PC-3 (cell line): ENCODE data around the gene SNX20. TPM values are rescaled to one million over a fixed set of nuclear protein-coding genes. Genes with fewer than 3 reads are reported as not detected.

Experiments
- ATAC-seq: fragments of 200-7000 bp; cut with Tn5 transposase; 2 replicates; pipeline ENCODE4 v1.9.1; 2020; ENCODE audit warnings: mild to moderate bottlenecking, moderate library complexity
- BruUV-seq: library from RNA; stranded (reverse); fragments of 400-500 nt; replicated peaks from 2 replicates; lab custom pipeline; 2021; lab: Mats Ljungman, UMichigan
- CTCF ChIA-PET: fragments of 300-600 bp; sonication (Branson Sonifier 250); formaldehyde crosslinking; loops from one replicate; lab custom pipeline; 2022; ENCODE audit warnings: antibody characterized with exemption; lab: Charles Lee
- POLR2A ChIA-PET: fragments of 300-600 bp; sonication (Branson Sonifier 250); formaldehyde crosslinking; loops from one replicate; lab custom pipeline; 2022; ENCODE audit warnings: antibody characterized with exemption; ENCODE audit not compliant: unreplicated experiment; lab: Charles Lee
- DNase-seq: peaks from one replicate; pipeline ENCODE4 v3.0.0-alpha.2; 2015
- H2AFZ ChIP-seq: fragments of 300-600 bp; sonication (generic); 2 replicates; pipeline ENCODE4 v1.6.0; 2016; ENCODE audit warnings: antibody characterized with exemption, low read length
- H3F3A ChIP-seq: fragments of 300-600 bp; sonication (generic); one replicate; pipeline ENCODE4 v1.6.0; 2017; ENCODE audit warnings: antibody characterized with exemption, low read length, control low read depth, mild to moderate bottlenecking; ENCODE audit not compliant: unreplicated experiment
- H3K27ac ChIP-seq: fragments of 300-600 bp; sonication (generic); 2 replicates; pipeline ENCODE4 v1.5.1; 2016; ENCODE audit warnings: mild to moderate bottlenecking, low read length
- H3K27me3 ChIP-seq: fragments of 300-600 bp; sonication (generic); 2 replicates; pipeline ENCODE4 v1.6.1; 2016; ENCODE audit warnings: low read length, mixed read lengths
- H3K36me3 ChIP-seq: fragments of 300-600 bp; sonication (generic); 2 replicates; pipeline ENCODE4 v1.6.1; 2016; ENCODE audit warnings: low read depth, mixed run types, low read length, mixed read lengths
- H3K4me1 ChIP-seq: fragments of 300-600 bp; sonication (generic); 2 replicates; pipeline ENCODE4 v1.5.1; 2016; ENCODE audit warnings: low read length; ENCODE audit not compliant: insufficient read depth
- H3K4me2 ChIP-seq: fragments of 300-600 bp; sonication (generic); 2 replicates; pipeline ENCODE4 v1.6.0; 2016; ENCODE audit warnings: low read length
- H3K4me3 ChIP-seq: fragments of 300-600 bp; sonication (generic); 2 replicates; pipeline ENCODE4 v1.5.1; 2016; ENCODE audit warnings: mild to moderate bottlenecking, low read length, mixed read lengths
- H3K79me2 ChIP-seq: fragments of 300-600 bp; sonication (generic); 2 replicates; pipeline ENCODE4 v1.6.1; 2017; ENCODE audit warnings: low read length, mixed read lengths
- H3K9ac ChIP-seq: fragments of 300-600 bp; sonication (generic); 2 replicates; pipeline ENCODE4 v1.6.0; 2016; ENCODE audit warnings: mild to moderate bottlenecking, low read length
- H3K9me2 ChIP-seq: fragments of 300-600 bp; sonication (generic); replicated peaks from 2 replicates; pipeline ENCODE4 v1.6.1; 2016; ENCODE audit warnings: mixed run types, low read length, mixed read lengths
- H3K9me3 ChIP-seq: fragments of 300-600 bp; sonication (generic); 2 replicates; pipeline ENCODE4 v1.6.1; 2016; ENCODE audit warnings: low read length, mixed read lengths
- H4K20me1 ChIP-seq: fragments of 300-600 bp; sonication (generic); 2 replicates; pipeline ENCODE4 v1.6.1; 2016; ENCODE audit warnings: low read length, mixed read lengths
- EZH2 ChIP-seq: fragments of 300-600 bp; sonication (generic); IDR thresholded peaks from one replicate; pipeline ENCODE4 v1.6.1; 2017; ENCODE audit warnings: antibody characterized with exemption, mild to moderate bottlenecking, low read length; ENCODE audit not compliant: unreplicated experiment
- EZH2phosphoT487 ChIP-seq: fragments of 300-600 bp; sonication (generic); IDR thresholded peaks from 2 replicates; pipeline ENCODE4 v1.6.1; 2018; ENCODE audit warnings: mild to moderate bottlenecking, antibody characterized with exemption, low read length, borderline replicate concordance
- intact Hi-C: fragments of 100-400 bp; cut with micrococcal nuclease; formaldehyde crosslinking; loops from 2 replicates; pipeline ENCODE4 v1.9.0; 2023
- total RNA-seq: library from RNA; depleted of rRNA; stranded (reverse); fragments of >200 nt; gene quantifications from 2 replicates; pipeline ENCODE4 v1.2.3, GENCODE V29; 2014
- TF ChIP-seq, protein P1 (sequence below): fragments of 300-600 bp; sonication (generic); conservative IDR thresholded peaks from 2 replicates; pipeline ENCODE4 v1.5.1; 2017; ENCODE audit warnings: antibody characterized with exemption, low read depth, mild to moderate bottlenecking, low read length

Gene SNX20
- total RNA-seq, 1 experiment from 2014 or later: not detected

DNA sequence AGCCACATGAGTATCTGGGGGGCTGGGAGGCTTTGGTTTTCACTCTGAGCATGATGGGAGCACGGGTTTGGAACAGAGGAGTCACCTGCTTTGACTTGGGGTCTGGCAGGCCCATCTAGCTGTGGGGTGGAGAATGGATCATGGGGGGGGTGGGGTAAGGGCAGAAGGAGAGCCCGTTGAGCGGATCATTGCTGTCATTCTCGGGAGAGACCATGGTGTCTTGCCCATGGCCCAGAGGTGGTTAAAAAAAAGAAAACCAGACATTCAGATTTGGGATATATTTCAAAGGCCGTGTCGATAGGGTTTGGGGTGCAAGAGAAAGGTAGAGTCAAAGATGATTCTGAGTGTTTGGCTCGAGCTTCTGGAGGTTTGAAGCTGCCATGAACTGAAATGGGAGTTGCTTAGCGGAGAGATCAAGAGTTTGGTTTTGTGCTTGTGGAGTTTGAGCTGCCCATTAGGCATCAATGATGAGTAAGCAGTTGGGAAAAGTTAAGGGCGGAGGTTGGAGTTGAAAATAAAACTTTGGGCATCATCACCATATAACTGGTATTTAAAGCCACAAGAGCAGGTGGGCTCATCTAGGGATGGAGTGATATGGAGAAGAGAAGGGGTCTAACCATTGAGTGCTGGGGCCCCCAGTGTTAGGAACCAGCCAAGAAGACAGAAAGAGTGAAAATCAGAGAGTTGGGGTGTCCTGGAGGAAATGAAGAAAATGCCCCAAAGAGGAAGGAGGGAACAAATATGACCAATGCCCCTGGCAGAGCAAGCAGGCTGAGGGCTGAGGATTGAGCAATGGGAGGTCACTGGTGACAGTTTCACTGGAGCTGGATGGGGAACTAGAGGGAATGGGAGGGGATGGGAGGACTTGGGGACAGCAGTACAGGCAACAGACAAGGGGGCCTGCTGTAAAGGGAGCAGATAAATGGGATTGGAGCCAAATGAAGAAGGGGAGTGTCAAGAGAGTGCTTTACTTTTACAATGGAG is 14.2 kb upstream of the SNX20 start:
- H3K4me3 ChIP-seq: no peak overlapping the region
- BruUV-seq: no TSS peak
- ATAC-seq: no peak
- POLR2A ChIA-PET: no interaction called here
- H3K9me2 ChIP-seq: no peaks in the 10 kb centered on the region
- no peaks in the 10 kb centered on the region for H4K20me1 ChIP-seq
- CTCF ChIA-PET: no interaction called here
- no peaks in the 10 kb centered on the region for H3K4me1 ChIP-seq
- no peak for DNase-seq
- no peak overlapping the region for H3K27ac ChIP-seq
- H3K27me3 ChIP-seq: no peaks in the 10 kb centered on the region
- no peaks in the 10 kb centered on the region for H3K9me3 ChIP-seq
- H3F3A ChIP-seq: no peaks in the 10 kb centered on the region
- H2AFZ ChIP-seq: no peak overlapping the region
- no peaks in the 10 kb centered on the region for H3K36me3 ChIP-seq
- intact Hi-C loops: no loop called here
- no peak overlapping the region for H3K4me2 ChIP-seq
- H3K9ac ChIP-seq: no peak overlapping the region
- no peaks in the 10 kb centered on the region for H3K79me2 ChIP-seq
- TF ChIP-seq EZH2: no peak
- no peak for TF ChIP-seq EZH2phosphoT487
- TF ChIP-seq, protein P1, sequence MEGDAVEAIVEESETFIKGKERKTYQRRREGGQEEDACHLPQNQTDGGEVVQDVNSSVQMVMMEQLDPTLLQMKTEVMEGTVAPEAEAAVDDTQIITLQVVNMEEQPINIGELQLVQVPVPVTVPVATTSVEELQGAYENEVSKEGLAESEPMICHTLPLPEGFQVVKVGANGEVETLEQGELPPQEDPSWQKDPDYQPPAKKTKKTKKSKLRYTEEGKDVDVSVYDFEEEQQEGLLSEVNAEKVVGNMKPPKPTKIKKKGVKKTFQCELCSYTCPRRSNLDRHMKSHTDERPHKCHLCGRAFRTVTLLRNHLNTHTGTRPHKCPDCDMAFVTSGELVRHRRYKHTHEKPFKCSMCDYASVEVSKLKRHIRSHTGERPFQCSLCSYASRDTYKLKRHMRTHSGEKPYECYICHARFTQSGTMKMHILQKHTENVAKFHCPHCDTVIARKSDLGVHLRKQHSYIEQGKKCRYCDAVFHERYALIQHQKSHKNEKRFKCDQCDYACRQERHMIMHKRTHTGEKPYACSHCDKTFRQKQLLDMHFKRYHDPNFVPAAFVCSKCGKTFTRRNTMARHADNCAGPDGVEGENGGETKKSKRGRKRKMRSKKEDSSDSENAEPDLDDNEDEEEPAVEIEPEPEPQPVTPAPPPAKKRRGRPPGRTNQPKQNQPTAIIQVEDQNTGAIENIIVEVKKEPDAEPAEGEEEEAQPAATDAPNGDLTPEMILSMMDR: no peak

DNA sequence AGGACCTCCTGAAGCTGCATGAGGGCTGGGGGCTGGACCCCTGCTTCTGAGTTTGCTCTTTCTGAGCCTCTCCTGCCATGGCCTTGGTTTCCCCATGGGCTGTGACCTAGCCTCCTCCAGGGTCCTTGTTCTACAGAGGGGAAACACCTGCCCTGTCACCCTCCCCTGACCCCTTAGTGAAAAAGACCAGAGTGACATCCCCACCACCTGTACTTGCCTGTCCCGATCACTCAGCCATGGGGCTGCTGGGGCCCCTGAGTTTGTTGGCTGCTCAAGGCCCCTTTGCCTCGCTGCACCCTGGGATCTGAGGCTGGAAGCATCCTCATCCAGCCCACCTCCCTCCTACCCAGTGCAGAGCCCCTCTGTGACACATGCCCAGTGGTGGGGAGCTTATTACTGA is 13.1 kb upstream of the SNX20 start:
- no peaks in the 10 kb centered on the region for H3K9me3 ChIP-seq
- H3K27me3 ChIP-seq: no peaks in the 10 kb centered on the region
- no peaks in the 10 kb centered on the region for H3K4me1 ChIP-seq
- no peak overlapping the region for H2AFZ ChIP-seq
- CTCF ChIA-PET: no interaction called here
- TF ChIP-seq, protein P1: no peak
- H3K4me2 ChIP-seq: no peak overlapping the region
- no peak overlapping the region for H3K9ac ChIP-seq
- H3F3A ChIP-seq: no peaks in the 10 kb centered on the region
- no peaks in the 10 kb centered on the region for H4K20me1 ChIP-seq
- no peak for DNase-seq
- H3K4me3 ChIP-seq: no peak overlapping the region
- POLR2A ChIA-PET: no interaction called here
- no peaks in the 10 kb centered on the region for H3K36me3 ChIP-seq
- BruUV-seq: no TSS peak
- ATAC-seq: no peak
- no peaks in the 10 kb centered on the region for H3K79me2 ChIP-seq
- H3K27ac ChIP-seq: no peak overlapping the region
- H3K9me2 ChIP-seq: no peaks in the 10 kb centered on the region
- intact Hi-C loops: no loop called here
